IPS DF 19.7 (cell line): ENCODE results near the gene TMX4.
"Not testable (repeated sequence)": the region's sequence is repeated elsewhere in the genome, so short reads cannot be mapped to it uniquely, and the experiment has no call there.

Experiments
- DNase-seq: peaks from one replicate; pipeline ENCODE4 v3.0.0-alpha.2; 2013; ENCODE audit warnings: low read depth, low spot score

The TMX4 gene

DNA sequence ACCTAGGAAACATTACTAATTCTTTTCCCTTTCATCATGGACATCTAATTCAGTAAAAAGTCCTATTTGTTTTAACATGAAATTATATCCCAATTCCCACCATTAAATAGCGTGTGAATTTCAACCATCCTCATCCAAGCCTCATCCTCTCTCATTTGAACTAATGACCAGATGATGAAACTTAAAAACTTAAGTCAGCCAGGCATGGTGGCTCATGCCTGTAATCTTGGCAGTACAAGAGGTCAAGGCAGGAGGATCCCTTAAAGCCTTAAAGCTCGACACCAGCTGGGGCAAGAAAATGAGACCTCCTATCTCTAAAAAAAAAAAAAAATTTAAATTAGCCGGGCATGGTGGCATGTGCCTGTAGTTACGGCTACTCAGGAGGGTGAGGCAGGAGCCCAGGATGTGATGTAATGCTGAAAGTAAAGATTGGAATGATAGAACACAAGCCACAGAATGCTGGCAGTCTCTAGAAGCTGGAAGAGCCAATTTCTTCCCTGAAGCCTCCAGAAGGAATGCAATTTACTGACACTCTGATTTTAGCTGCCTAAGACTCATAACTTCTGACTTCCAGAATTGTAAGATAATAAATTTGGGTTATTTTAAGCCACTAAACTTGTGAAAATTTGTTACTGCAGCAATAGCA lies 52.2 kb downstream of the TMX4 start:
- no peak for DNase-seq

GRCh38 chr20:7966176-7966575 lies 53.4 kb downstream of the TMX4 start:
- DNase-seq, result no peak

GRCh38 chr20:7959484-7959883 lies 60.1 kb downstream of the TMX4 start:
- DNase-seq, result no peak

DNA sequence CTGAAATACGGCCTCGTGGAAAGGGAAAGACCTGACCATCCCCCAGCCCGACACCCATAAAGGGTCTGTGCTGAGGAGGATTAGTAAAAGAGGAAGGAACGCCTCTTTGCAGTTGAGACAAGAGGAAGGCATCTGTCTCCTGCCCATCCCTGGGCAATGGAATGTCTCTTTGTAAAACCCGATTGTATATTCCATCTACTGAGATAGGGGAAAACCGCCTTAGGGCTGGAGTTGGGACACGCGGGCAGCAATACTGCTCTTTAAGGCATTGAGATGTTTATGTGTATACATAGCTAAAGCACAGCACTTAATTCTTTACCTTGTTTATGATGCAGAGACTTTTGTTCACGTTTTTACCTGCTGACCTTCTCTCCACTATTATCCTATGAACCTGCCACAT lies 63.0 kb downstream of the TMX4 start:
- DNase-seq, result not testable (repeated sequence)

DNA sequence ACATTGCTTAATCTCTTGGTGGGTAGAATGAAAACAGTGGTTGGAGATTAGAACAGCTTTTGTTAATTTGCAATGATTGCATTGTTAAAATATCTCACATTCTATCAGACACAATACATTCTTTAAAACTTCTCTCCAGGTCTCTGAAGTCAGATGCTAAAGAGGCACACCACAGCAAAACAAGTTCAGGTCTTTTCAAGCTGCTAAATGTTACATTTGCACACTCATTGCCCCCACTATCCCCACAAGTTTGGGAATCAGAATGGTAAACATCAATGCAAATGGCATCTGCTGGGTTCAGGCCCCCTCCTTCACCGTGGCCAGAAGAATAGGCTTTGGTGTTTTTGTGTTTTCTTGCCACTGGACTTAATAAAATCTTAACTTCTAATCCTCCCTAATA lies 69.2 kb downstream of the TMX4 start:
- DNase-seq, result no peak

DNA sequence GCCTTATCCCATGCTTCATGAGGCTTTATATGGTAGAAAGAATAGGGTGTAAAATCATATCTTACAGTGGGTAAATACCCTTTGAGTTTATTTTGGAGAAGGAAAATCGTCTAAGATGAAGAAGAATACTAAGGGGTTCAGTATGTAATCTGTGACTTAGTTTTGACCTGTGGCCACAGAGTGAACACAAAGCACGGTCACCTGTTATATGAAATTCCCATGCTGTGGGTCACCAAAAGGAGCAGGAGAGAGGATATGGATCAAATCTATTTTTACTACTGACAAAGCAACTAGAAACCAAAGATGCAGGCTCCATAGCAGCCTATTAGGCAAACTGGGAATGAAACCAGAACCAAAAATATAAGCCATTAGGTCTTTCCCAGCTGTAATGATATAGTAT lies 75.7 kb downstream of the TMX4 start:
- DNase-seq, result no peak

GRCh38 chr20:7940341-7940740 lies 79.2 kb downstream of the TMX4 start, which contains the start of gene HAO1:
HAO1 (minus strand) TSS chr20:7940458; CDS start chr20:7940422, 36 bp downstream.
- no peak for DNase-seq

DNA sequence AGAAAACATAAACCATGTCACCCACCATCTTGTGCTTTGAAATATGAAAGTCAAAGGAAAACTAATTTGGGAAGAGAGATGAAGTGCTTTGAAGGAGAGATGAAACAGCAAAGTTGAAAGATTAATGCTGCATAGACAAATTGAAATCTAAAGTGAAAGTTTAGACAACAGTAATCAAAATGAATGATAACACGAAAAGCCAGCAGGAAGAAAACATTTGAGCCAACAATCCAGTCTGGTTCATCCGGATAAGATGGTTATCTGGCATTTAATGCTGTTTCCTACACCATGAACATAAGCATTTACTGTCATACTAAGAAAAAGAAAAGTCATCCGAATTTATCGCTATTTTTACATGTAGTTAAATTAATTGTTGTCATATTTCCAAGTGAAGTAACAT lies 79.9 kb downstream of the TMX4 start:
- no peak for DNase-seq

GRCh38 chr20:7938058-7938457 lies 81.5 kb downstream of the TMX4 start:
- DNase-seq, result no peak

DNA sequence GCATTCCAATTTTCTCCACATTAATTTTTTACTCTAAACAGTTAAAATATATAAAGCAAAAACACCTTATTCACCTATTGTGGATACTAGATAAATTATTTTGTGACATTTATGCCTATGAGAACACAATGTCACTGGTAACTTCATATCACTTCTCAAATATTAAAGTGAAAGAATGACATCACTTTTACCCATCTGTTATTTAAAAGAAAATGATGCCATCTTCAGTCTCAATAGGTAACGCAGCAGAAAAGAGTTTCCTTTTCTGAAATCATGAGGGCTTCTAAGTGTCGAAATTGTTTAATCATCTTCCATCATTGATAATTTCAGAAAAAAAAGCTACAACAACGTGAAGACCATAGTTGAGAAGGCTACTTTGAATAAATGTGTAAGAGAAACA lies 82.2 kb downstream of the TMX4 start:
- no peak for DNase-seq

DNA sequence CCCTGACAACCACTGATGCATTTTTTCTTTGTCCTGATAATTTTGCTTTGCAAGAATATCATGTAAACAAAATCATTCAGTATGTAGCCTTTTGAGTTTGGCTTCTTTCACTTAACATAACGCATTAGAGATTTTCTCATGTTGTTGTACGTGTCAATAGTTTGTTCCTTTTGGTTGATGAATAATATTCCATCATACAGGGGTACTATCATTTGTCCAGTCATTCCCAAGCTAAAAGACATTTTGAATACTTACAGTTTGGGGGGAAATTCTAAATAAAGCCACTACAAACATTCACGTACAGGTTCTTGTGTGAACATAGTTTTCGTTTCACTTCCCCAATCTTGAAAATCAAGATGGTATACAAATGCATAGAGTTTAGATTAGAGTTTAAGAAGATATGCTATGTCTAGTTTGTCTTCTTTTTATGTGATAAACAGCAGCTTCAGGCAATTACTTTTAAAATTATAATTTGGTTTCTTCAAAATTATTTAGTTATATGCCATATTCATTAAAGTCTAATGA lies 84.5 kb downstream of the TMX4 start:
- no peak for DNase-seq

DNA sequence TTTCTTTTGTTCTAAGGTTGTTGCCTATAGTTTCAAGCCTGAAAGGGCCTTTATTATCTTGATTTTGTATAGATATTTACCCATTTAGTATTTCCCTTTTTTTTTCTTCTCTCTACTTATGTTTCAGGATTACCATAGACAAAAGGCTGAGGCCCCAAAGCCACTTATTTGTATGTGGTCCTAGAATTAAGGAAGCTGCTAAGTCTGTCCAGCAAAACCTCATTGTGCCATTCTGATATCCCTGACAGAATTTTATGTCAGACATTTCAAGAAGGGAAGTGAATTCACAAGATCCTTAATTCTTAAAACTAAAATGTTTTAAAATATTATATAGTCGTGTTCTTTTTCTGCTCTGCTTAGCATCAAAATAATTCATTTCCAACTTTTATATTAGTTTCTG lies 86.2 kb downstream of the TMX4 start:
- no peak for DNase-seq

GRCh38 chr20:7930343-7930742 lies 89.2 kb downstream of the TMX4 start:
- DNase-seq, result no peak
